HG03159 (cell line): Measurements from ENCODE around the gene GCNA.

Experiments
- ATAC-seq: cut with Tn5 transposase; IDR thresholded peaks from one replicate; pipeline ENCODE4 v1.9.1; 2021; ENCODE audit warnings: mild to moderate bottlenecking, moderate library complexity; ENCODE audit not compliant: unreplicated experiment

The GCNA gene

DNA sequence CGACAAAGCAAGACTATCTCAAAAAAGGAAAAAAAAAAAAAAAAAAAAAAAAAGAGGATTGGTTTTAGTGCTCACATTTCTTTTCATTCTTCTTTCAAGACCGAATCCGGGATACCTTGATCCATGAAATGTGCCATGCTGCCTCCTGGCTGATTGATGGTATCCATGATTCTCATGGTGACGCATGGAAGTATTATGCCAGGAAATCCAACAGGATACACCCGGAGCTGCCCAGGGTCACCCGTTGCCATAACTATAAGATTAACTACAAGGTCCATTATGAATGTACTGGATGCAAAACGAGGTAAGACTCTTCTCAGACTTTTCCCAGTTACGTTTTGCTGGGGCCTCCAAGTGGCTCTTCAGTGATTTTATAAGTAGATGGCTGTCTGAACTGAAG is 34.0 kb downstream of the GCNA start:
- ATAC-seq = no peak

DNA sequence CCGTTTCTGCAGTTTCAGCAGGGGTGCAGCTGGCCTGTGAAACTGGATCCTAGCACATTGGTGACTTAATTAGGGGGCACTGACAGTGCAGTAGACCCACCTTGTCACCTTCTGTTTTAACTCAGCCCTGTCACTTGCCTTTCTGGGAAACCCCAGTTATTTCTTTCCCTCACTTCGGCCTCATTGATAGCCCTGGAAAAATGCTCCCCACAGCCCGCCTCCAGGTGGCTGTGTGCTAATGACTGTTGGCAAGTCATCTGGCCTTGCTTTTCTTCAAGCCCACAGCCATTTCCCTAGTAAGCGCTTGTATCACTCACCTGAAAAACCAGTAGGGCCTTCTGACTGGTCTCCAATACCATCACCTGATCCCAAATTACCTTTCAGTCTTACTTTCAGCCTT is 36.8 kb downstream of the GCNA start:
- no peak for ATAC-seq

DNA sequence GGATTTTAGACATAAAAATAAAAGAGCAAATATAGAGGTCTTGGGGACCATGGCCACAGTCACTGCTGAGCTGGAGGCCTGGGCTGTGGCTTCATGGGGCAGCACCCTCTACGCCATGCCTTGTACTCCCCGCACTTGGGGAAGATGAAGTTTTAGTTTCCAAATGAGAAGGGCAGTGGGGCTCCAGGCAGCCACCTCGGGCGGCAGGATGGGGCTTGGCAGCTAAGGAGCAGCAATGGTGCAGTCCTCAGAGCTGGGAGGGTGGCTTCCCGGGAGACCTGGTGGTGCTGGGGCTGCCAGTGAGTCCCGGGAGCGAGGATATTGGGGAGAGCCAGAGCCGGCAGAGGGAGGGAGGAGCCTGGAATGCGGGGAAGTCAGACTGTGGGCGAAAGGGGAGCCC is 37.7 kb downstream of the GCNA start:
- ATAC-seq = no peak

DNA sequence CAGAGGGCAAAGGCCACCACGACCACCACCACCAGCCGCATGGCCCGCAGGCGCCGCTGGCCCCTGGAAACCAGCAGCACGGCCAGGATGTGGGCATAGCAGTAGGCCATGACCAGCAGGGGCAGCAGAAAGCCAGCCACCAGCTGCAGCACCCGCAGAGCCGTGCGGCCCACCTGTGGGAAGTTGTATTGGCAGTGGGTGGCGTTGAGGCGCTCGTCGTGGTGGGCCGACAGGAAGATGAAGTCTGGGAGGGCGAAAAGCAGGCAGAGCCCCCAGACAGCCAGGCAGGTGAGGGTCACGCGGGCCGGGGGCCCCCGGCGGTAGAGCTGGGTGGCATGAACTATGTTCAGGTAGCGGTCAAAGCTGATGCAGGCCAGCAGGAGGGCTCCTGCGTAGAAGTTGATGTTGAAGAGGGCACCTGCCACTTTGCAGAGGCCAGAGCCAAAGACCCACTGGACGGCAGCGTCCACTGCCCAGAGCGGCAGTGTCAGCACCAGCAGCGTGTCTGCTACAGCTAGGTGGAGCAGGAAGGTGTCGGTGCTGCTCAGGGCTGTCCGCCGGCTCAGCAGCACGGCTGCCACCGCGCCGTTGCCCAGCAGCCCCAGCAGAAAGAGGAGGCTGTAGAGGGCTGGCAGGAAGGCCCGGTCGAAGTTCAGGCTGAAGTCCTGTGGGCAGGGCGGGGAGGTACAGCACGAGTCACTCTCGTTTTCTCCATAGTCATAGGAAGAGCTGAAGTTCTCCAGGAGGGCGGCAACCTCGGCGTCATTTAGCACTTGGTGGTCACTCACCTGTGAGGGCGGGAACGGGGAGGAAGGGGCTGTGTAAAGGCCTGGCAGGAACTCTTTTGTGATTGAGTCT is 38.7 kb downstream of the GCNA start:
- no peak for ATAC-seq

DNA sequence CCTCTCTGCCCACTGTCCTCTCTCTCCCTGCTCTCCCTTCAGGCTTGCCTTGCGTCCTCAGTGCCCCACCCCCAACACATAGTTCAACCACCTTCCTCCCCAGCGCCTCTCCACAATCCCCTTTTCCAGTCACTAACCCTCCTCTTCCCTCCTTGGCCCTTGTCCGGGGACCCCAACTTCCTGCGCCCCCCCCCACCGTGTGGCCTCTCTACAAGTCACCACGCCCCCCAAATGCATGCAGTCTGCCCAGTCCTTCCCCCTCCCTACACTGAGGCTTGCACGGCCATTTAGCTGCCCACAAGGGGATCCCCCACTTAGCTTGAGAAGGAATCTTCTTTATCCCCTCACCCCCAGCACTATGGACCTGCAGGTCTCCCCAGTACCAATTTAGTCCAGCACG is 39.5 kb downstream of the GCNA start:
- ATAC-seq = no peak

DNA sequence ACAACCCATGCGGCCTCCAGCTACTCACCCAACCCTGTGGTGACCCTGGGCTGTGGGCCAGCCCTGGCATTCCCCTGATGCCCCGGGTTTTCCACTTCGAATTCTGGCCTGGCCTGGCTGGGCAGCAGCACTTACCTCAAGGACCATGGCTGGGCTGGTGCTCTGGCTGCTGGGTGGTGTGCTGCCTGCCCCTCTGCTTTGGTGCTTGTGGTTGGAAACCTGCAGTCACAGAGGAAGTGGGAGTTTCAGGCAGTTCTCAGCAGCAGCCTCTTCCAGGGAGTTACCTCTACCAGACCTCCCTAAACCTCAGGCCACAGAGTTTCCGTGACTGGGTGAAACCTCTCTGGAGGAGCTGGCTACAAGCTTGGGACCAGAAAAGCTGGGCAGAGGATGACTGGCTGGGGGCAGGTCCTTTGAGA is 40.1 kb downstream of the GCNA start, which contains the start of gene CXCR3:
Gene CXCR3, minus strand, starts transcription at position 209 of the 419 bp plus-strand sequence. Its CDS starts 62 bp downstream, at position 147.
- ATAC-seq = peak; percentile 52

DNA sequence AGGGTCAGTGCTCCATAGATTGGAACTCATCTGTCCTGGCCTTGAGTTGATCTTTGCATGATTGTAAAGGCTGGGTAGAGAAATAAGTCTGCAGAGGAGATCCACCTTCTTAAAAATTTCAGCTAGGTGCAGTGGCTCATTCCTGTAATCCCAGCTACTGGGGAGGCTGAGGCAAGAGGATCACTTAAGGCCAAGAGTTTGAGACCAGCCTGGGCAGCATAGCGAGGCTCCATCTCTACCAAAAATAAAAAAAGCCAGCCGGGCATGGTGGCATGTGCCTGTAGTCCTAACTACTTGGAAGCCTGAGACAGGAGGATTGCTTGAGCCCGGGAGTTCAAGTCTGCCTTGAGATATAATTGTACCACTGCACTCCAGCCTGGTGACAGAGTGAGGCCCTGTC is 40.5 kb downstream of the GCNA start:
- no peak for ATAC-seq

DNA sequence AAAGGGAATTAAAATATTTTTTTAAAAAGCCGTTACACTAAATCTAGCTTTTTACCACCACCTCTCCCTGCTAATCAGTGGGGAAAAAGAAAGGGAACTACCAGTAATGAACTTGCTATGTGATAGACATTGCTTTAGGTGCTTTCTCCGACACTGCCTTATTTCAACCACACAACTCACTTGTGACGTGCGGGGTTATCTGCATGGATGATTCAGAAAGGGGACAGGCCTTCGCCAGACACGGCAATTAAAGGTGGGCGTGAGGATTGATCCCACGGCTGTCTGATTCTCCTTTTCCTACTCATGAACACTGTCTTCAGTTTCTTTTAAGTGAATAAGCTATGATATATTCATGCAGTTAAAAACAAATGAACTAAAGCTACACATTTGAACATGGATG is 41.0 kb downstream of the GCNA start:
- ATAC-seq = no peak

DNA sequence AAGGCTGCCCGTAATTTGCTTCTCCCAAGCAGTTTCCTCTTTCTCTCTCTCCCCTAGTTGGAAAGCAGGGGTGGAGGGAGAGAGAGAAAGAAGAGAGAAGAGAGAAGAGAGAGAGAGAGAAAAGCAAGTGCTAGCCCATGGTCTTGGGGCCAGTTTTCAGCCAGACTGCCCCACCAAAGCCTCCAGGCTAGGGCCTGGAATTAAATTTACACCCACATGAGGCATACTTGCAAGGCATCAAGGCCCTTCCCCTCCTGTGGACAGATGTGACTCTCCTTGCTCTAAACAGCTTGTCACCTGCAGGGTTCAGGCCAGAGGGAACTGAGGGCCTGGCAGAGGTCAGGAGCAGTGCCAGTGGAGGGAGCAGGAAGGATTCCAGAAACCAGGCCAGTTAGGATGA is 41.7 kb downstream of the GCNA start:
- no peak for ATAC-seq

DNA sequence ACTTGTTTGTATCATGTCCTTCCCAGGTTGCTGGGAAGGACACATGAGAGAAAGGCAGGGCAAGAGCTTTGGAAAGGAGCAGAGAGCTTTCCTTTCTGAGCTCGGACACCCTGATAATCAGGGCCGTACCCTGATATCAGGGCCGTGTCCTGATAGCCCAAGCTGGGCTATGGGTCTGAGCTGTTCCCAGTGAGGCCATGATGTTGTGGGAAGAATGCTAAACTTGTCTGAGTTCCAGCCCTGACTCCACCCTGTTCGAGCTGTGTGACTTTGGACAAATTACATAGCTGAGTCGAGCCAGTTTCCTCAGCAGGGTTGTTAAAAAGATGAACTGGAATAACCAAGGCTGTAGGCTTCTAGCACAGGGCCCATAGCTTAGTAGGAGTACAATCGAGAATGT is 43.4 kb downstream of the GCNA start:
- no peak for ATAC-seq

DNA sequence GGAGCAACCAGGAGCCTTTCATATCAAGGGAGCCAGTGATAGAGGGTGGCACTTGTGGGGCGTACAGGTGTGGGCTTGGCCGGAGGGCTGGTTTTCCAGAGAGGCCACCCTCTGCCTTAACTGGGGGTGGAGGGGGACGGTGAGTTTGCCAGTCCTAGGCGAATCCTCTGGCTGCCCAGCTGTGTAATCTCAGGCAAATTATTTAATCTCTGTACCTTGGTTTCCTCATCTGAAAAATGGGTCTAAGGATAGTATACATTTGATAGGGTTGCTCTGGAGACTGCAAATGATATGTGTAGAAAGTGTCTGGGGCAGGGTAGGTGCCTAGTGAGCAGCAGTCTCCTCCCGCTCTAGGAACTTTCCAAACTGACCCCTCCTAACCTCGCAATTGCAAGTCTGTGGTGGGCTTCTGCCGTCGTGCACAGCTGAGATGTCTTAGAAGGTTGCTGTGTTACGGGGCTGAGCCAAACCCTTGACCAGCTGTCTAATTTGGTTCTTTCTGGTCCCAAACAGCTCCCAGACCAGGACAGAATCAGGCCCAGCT is 43.9 kb downstream of the GCNA start:
- ATAC-seq = no peak

DNA sequence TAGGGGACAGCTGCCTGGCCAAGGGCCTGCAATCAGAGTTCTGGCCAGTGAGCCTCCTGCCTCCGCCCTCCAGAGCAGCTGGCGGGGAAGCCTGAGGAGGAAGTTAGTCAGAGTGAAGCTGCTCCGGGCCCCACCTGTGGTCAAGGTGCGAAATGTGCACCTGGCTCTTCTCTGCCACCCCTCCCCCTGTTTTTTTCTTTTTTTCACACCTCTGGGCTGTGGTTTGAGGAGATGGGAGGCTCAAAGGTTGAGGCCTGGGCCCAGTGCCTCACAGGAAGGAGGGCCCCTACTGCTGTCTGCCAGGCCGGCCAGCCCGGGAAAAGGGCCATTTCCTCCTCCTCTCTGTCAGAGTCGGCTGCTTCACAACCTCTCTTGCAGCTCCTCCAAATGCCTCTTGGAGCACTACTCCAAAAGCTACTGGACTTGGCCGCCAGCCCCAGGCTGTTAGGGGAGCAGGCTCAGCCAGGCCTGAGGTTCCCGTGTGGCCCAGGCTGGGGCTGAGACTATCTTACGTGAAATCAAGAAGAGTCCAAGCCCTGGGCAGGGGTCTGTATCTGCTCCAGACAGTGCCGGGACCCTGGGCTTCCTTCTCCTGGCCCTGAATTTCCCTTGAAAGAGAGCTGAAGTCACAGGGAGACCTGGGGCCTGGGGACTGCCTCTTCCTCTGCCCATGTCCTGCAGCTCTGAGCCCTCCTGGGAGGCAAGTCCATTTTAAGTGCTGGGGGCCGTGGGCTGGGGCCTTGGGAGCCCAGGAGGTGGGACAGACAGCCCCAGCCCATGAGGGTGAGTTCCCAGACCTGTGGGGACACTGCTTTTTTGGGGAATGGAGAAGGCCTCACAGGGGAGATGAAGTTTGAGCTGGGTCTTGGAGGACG is 44.6 kb downstream of the GCNA start:
- peak; percentile 46 for ATAC-seq

DNA sequence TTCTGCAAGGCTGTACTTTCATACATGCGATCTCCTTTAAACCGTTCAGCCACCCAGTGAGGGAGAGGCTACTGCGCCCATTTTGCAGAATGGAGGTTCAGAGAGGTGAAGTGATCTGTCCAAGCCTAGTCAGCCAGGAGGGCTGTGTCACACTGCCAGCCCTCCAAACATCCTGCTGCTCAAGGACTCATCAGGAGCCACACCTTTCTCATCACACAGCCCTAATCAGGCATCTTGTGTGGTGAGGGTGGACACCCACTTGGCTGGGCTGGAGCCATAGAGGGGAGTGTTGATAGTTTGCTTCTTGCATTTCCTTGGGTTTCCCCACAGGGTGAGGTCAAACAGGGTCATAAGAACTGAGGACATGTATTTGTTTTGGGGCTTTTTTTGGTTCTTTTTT is 45.5 kb downstream of the GCNA start:
- ATAC-seq = no peak

DNA sequence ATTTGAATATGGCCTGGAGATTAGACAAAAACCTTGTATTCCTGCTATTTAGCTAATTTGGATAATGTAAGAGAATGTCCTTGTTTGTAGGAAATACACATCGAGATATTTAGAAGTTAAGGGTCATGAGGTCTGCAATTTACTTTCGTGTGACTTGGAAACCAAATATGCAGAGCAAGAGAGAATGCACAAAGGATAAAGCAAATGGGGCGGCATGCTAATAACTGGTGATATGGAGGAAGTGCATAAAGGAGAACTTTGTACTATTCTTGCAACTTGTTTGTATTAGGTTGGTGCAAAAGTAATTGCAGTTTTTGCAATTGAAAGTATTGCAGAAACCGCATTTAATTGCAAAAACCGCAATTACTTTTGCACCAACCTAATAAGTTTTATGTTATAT is 47.2 kb downstream of the GCNA start:
- no peak for ATAC-seq

DNA sequence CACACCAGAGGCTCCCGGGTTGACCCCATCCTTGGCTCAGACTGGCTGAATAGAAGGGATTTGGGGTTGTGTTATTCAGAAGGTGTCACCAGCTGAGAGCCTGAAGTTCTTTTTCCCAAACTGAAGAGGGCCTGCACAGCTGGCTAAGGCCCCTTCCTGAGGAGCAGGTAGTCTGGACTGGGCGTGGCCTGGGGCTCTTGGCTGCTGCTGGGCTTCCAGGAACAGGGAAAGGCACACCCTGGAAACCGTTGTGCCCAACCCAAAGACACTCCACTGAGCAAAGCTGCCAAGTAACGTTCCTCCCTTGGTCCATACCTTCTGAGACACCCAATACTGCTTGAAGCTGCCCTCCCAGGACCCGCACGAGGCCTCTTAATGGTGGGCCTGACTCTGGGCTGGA is 48.3 kb downstream of the GCNA start:
- ATAC-seq = no peak

DNA sequence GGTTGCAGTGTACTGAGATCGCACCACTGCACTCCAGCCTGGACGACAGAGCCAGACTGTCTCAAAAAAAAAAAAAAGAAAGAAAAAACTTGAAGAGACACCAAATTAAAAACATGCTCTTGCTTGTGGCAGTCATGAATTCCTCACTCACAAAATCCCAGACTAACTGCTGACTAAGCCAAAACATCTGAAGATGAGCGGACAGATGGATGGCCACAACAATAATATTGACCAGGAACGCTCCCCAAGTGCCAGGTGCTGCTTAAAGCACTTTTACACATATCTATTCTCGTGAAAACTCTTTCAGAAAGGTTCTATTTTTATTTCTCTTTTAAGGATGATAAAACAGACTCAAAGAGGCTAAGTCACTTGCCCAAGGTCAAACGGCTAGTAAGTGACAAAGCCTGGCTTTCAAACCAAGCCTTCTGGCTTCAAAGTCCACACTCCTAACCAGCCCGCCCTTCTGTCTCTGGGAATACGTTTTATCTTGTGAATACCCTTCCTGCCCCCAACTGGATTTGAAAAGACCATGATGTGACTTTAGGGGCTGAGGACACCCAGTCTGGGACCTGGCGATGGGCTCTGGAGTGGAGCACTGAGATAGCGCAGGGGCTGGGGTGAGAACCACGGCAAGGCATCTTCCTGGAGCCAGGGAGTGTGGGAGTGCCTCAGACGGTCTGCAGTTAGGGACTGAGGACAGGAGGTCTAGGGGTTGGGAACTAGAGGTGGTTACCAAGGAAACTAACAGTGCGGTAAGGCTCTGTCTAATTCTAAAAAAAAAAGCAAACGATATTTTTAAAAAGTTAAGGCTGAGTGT is 49.6 kb downstream of the GCNA start:
- no peak for ATAC-seq

DNA sequence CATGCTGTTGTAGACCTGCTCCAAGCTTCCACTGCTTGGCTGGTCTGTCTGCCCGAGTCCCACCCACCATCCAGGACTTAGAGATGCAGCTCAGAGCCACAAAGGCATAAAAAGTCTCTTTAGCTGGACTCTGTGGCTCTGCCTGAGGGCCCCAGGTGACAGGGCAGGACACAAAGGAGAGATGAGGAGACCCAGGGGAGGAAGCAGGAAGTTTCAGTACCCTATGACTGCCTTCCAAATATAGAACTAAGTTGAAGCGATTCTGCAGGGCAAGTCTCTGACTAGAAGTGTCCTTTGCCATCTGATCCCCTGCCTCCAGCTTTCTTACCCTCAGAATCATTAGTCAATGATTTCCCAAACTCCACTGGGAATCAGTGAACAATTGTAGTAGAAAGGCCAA is 51.2 kb downstream of the GCNA start:
- peak; percentile 55 for ATAC-seq

DNA sequence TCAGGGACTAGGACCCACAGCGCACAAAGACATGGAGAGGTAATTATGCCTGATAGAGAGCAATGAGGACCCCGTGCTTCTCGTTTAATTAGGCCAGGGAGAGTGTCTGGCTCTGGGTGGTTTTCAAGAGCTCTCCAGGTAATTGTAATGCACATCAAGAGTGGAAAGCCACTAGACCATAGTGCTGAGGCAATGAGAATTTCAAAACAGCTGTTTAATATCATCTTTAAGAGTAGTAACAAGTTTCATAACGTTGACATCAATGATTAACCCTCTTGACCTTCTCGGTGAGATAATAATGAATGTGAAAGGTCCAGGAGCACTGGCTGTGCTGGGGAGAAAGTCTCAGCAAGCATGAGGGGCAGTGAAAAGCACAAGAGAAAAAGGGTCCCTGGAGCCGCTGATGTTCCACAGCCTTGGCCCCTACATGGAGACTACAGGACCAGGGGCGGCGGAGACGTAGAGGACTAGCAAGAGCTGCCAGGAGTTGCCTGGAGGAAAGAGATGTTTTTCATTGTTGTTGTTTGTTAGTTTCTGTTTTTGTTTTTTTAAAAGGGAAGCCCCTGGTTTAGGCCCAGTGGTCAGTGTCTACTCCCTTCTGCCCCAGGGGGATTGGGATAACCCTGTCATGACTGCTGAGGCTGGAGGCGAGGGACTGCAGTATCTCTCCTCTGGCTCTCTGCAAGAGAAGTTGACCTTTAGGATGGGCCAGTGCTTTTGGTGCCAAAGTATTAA is 54.9 kb downstream of the GCNA start:
- ATAC-seq = peak; percentile 64

DNA sequence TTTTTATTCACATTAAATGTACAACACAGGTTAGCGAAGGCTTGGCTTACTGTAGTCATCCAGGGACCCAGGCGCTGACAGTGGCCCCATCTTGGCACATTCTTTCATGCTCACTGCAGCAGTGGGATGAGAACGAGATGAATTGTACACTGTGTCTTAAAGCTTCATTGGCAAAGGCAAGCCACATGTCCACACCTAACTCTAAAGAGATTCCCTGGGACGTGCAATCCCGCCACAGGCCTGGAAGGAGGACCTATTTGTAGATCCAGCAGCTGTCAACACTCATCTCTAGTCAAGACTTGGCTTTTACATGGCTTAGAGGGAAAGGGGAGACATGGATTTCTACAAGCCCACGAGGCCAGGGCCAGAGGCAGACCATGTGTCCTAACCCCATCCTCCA is 56.1 kb downstream of the GCNA start:
- no peak for ATAC-seq
